ENCODE data around the gene ADARB2. TPM values are rescaled to one million over a fixed set of nuclear protein-coding genes. Genes with fewer than 3 reads are reported as not detected.
"Not testable (repeated sequence)": the region's sequence is repeated elsewhere in the genome, so short reads cannot be mapped to it uniquely, and the experiment has no call there.

ADARB2 gene
- total and polyA plus RNA-seq, 11 donors: 0.07 to 1.2 (median 0.28) TPM; not detected in 4

GRCh38 chr10:1465993-1466764 lies 271.1 kb downstream of the ADARB2 start:
- TF ChIP-seq CTCF (IDR thresholded peaks at IDR 0.05) (no peak), POLR2A (IDR thresholded peaks at IDR 0.05) (no peak)
- DNase-seq (peak in 1 of 5 donors; percentile 44), ATAC-seq (no peak)
- WGBS, 4 donors: 55 to 61% (median 59%) methylated on average over 17 to 19 of the region's 19 CpGs
- Histone ChIP-seq H3K27me3 (peaks cover 0 to 6% (median 0%) of the 10 kb centered on the region in 9 donors), H3K36me3 (no peaks in the 10 kb centered on the region), H3K4me3 (no peak overlapping the region), H3K27ac (no peak overlapping the region), H3K4me1 (no peaks in the 10 kb centered on the region), H3K9me3 (no peaks in the 10 kb centered on the region)
- intact Hi-C loops (cut with DNase I): no loop called here

- DNase-seq (no peak), ATAC-seq (peak in 1 of 4 donors; percentile 17)
- H3K4me3 ChIP-seq: no peak overlapping the region
- H3K9me3 ChIP-seq: no peaks in the 10 kb centered on the region
- H3K27ac ChIP-seq: no peak overlapping the region
- 73 to 80% (median 77%) methylated on average over 10 to 19 of the region's 19 CpGs for WGBS, 4 donors
- intact Hi-C loops (cut with DNase I): no loop called here
- H3K36me3 ChIP-seq: no peaks in the 10 kb centered on the region
- TF ChIP-seq POLR2A (IDR thresholded peaks at IDR 0.05) (no peak), CTCF (IDR thresholded peaks at IDR 0.05) (no peak)
- peaks cover 0 to 6% (median 0%) of the 10 kb centered on the region in 9 donors for H3K27me3 ChIP-seq
- H3K4me1 ChIP-seq: no peaks in the 10 kb centered on the region
These were observed 271.9 kb downstream of the ADARB2 start for GRCh38 chr10:1465418-1465911.

GRCh38 chr10:1464881-1465417 lies 272.4 kb downstream of the ADARB2 start:
- no peak for ATAC-seq
- no peak for TF ChIP-seq CTCF (IDR thresholded peaks at IDR 0.05)
- no peak for TF ChIP-seq POLR2A (IDR thresholded peaks at IDR 0.05)
- H3K27me3 ChIP-seq: peaks cover 0 to 6% (median 0%) of the 10 kb centered on the region in 9 donors
- intact Hi-C loops (cut with DNase I): no loop called here
- H3K9me3 ChIP-seq: no peaks in the 10 kb centered on the region
- no peaks in the 10 kb centered on the region for H3K4me1 ChIP-seq
- no peak overlapping the region for H3K4me3 ChIP-seq
- H3K36me3 ChIP-seq: no peaks in the 10 kb centered on the region
- 19 to 47% (median 25%) methylated on average over 5 to 17 of the region's 17 CpGs for WGBS, 4 donors
- no peak for DNase-seq
- H3K27ac ChIP-seq: no peak overlapping the region

- H3K9me3 ChIP-seq; intact Hi-C loops (cut with DNase I); ATAC-seq; H3K36me3 ChIP-seq; H3K4me3 ChIP-seq; DNase-seq; H3K27ac ChIP-seq; H3K4me1 ChIP-seq; H3K27me3 ChIP-seq: not testable (repeated sequence)
- WGBS, 4 donors: 82 to 87% (median 84%) methylated on average over 18 to 26 of the region's 26 CpGs
These were observed 273.4 kb downstream of the ADARB2 start for GRCh38 chr10:1463971-1464370.
